ENCODE data around the gene CCDC51.
A peak's percentile ranks its signal among the peaks of the same experiment; 100 is the strongest.
"Not testable (repeated sequence)": the region's sequence is repeated elsewhere in the genome, so short reads cannot be mapped to it uniquely, and the experiment has no call there.

CCDC51 gene, protein sequence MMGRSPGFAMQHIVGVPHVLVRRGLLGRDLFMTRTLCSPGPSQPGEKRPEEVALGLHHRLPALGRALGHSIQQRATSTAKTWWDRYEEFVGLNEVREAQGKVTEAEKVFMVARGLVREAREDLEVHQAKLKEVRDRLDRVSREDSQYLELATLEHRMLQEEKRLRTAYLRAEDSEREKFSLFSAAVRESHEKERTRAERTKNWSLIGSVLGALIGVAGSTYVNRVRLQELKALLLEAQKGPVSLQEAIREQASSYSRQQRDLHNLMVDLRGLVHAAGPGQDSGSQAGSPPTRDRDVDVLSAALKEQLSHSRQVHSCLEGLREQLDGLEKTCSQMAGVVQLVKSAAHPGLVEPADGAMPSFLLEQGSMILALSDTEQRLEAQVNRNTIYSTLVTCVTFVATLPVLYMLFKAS

DNA sequence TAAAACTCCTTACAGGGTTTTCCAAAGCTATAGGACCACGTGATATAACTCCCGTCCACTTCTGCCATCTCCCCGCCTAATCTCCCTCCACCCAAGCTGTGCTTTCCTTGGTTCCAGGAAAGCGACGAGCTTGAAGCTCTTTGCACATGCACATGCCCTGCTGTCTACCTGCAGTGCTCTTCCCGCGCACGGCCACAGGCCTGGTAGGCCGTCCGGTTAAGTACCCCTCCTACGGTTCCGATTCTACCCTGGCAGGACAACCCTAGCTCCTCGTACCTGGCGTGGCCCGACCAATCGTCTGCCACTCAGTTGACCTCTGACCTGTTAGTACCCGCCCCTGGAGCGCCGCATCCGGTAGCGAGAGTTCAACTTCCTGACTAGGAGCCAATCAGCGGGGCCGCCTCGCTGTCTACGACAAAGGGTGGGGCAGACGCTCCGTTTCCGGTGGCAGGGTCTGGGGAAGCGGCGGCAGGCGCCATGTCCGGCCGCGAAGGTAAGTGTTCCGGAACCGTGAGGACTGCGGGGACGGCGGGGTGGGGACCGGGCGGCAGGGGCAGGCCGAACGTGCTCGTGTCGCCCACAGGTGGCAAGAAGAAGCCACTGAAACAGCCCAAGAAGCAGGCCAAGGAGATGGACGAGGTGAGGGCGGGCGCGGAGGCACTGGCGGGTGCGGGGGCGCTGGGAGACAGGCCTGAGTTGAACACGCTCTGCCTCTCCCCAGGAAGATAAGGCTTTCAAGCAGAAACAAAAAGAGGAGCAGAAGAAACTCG, at the start of gene CCDC51, which contains the start of gene TMA7:
TSS of gene CCDC51 (minus strand) at position 300 of the 770 bp plus-strand sequence. CDS start 4,991 bp downstream, outside the sequence.
TSS of gene TMA7 (plus strand) at position 438 of the 770 bp plus-strand sequence. CDS start at position 478, 40 bp downstream.
- DNase-seq: peak; percentile 90

DNA sequence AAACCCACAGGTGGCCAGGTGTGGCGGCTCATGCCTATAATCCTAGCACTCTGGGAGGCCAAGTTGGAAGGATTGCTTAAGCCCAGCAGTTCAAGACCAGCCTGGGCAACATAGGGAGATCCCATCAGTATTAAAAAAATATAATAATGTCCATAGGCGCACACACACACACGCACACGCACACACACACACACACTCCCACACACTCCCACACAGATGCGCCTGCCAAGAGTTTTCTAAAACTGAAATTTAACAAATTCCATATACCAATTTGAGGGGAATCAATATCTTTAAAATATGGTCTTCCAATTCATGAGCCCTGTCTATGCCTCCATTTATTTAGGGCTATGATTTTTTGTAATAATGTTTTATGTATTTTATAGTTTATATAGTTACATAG, 47.0 kb upstream of the CCDC51 start:
- no peak for DNase-seq

DNA sequence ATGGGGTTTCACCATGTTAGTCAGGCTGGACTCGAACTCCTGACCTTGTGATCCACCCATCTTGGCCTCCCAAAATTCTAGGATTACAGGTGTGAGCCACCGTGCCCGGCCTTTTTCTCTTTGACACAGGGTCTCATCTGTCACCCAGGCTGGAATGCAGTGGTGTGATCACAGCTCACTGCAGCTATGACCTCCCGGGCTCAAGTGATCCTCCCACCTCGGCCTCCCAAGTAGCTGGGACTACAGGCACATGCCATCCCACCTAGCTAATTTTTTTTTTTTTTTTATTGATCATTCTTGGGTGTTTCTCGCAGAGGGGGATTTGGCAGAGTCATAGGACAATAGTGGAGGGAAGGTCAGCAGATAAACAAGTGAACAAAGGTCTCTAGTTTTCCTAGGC, 42.9 kb upstream of the CCDC51 start:
- DNase-seq: not testable (repeated sequence)

DNA sequence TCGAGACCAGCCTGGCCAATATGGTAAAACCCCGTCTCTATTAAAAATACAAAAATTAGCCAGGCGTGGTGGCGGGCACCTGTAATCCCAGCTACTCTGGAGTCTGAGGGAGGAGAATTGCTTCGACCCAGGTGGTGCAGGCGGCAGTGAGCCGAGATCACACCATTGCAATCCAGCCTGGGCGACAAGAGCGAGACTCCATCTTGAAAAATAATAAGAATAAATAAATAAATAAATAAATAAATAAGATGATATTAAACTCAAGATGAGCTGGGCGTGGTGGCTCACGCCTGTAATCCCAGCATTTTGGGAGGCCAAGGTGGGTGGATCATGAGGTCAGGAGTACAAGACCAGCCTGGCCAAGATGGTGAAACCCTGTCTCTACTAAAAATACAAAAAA, 41.0 kb upstream of the CCDC51 start:
- not testable (repeated sequence) for DNase-seq

DNA sequence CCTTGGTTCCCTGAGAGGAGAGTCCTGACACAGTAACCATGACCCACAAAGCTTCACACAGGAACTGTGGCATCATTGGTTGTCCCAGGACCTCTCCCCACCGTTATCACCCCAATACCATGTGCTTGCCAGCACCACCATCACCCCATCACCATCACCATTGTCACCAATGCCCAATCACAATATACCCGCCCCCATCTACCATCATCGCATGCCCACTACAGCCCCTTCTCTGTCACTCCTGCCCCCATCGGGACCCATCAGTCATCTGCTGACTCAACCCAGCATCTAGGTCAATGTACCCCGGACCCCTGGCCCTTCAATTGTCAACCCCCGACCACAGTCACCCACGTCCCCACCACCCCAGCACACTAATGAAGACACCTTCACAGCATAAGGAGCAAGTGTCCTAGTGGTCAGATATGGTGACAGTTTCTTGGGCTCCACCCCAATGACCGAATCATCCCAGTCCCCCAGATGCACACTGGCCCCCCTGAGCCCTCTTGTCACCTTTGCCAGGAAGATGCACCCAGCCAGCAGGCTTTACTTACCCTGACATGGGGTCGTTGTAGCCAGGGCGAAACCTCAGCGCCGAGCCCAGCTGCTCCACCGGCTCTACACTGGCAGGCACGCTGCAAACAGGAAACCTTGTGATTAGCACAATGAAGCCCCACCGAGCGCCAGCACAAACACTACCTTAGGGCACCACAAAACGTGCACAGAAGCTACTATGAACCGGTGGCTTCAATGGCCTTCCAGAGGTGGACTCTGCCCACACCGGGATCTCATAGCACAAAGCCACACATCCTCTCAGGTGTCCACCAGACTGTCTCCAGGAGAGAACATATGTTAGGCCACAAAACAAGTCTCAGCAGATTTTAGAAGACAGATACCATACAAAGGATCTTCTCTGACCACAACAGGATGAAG, 39.0 kb upstream of the CCDC51 start:
- DNase-seq: no peak

DNA sequence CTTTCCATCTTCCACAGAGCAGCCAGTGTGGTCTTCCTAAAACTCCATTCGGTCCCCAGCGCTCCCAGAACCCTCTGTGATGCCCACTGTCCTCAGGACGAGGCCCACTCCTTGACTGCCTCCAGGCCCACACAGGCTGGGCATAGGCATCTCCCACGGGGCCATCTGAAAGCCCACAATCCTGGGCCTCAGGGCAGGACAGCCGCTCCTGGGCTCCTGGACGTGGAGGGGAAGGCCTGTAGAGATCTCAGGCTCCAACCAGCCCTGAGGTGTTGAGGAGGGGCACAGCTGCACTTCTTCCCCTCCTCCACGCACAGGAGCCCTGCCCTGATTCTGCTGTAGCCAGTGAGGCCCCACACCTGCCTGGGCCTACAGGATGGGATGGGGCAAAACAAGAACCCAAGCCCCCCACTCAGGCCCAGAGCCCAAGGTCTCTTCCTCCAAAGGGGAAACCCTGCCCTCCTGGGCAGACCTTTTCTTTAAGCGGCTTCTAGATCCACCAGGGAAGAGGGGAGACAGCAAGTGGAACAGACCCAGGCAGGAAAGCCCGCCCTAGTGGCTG, 38.1 kb upstream of the CCDC51 start:
- DNase-seq: no peak

DNA sequence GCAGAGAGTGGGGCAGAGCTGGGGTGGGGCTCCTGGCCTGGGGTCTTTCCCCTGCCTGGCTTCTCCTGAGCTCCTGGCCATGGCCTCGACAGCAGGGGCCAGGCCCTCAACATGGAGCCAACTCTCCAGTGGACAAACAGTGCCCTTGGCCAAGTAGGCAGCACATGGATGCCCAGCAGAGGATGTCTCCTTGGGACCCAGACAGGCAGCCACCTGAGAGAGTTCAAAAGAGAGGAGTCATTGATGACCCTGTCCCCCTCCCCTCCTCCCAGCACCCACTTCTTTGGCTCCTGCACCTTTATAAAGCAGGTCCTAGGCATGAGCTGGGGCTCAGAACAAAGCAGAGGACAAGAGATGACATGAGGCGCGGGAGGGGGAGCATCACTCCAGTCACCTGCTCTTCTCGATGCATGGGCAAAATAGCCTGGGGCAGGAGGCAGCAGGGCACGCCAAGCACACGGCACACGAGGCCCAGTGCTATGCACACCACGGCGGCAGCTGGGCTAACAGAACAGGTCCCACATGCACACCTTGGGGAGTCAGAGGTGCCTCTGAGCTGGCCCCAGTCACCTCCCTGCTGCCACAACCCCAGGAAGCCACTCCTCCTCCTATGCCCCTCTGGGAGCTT, 36.6 kb upstream of the CCDC51 start:
- no peak for DNase-seq

DNA sequence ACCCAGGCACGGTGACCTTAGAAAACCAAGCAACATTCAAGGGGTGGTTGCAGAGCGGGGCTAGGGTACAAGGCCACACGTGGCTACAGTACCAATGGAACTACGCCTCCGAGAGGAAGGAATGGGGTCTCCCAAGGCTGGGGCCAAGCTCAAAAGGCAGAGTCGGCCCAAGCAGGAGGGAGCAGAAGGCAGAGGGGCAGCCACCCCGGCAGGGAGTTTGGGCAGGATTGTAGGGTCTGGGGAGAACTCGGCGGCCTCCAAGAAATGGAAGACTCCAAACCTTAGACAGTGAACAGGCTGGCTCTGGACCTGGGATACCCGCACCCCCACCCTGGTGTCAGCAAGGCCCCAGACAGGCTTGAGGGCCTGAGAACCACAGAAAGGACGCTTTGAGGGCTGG, 35.3 kb upstream of the CCDC51 start:
- no peak for DNase-seq

DNA sequence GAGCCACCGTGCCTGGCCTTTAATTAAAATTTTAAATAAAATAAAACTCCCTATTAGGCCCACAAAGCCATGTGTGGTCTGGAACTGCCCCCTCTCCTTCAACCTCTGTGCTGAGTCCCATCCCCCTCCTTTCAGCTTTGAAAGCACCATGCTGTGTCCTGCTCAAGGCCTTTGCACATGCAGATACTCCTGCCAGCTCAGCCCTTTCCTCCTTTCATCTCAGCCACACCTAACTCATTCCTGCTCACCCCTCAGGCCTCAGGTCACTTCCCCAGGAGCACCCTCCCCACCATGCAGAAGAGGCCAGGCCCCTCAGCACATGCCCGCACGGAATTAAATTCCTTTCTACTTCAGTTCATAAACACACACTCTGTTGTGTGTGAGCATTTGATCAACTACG, 34.7 kb upstream of the CCDC51 start:
- no peak for DNase-seq

DNA sequence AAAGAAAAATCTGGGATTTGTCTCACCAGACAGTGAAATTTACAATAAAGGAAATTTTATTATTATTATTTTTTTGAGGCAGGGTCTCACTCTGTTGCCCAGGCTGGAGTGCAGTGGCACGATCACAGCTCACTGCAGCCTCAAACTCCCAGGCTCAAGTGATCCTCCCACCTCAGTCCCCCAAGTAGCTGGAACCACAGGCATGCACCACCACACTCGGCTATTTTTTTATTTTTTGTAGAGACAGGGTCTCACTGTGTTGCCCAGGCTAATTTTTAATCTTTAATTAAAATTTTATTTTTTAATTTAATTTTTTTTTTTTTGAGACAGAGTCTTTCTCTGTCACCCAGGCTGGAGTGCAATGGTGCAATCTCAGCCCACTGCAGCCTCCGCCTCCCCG, 34.1 kb upstream of the CCDC51 start:
- not testable (repeated sequence) for DNase-seq

DNA sequence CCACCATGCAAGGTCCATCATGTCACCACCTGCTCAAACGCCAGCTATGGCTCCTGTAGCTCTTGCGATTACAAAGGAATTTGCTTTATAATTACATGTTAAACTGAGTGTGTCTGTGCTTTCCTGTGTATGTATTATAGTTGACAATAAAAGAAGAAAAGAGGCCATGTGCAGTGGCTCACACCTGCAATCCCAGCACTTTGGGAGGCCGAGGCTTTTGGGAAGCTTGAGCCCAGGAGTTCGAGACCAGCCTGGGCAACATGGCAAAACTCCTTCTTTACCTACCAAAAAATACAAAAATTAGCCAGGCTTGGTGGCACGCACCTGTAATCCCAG, 33.7 kb upstream of the CCDC51 start:
- no peak for DNase-seq

DNA sequence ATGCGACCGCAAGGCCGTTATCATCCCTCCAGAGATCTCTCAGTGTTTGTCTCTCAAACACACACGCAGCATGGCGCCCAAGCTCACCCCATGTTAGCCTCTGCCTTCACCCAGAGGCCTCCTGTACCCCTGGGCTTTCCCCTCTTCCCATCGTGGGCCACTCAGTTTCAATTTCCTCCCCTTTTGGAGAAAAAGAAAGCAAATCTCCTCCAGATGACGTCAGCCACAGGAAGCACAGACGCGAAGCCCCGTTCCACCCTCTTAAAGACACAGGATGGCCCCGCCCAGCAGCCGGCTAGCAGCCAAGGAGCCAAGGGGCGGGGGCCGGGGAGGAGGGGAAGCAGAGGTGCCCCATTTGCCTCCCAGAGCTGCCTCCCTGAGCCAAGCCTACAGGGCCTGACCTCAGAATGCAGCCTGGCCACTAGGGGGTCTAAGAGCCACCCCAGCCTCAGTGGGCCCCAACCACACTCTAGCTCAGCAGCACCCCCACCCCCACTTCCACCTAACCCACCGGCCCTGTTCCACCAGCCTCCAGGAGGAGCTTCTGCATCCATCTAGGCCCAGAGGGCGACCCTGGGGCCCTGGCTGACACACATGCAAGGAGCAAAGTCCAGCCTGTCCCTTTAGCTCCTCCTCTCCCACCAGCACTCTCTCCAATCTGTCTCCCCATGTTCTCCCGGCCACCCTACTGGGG, 33.2 kb upstream of the CCDC51 start:
- DNase-seq: peak; percentile 58

DNA sequence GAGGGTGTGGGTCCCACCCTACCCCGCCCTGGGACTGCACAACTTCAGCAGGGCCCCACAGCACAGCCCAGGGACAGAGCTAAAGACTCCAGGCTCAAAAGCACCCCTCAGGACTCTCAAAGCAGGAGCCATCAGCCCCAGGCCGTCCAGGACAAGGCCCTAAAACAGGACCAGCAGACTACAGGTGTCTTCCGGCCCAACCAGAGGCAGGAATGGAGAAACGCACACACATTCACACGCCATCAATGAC, 32.7 kb upstream of the CCDC51 start:
- DNase-seq: no peak

DNA sequence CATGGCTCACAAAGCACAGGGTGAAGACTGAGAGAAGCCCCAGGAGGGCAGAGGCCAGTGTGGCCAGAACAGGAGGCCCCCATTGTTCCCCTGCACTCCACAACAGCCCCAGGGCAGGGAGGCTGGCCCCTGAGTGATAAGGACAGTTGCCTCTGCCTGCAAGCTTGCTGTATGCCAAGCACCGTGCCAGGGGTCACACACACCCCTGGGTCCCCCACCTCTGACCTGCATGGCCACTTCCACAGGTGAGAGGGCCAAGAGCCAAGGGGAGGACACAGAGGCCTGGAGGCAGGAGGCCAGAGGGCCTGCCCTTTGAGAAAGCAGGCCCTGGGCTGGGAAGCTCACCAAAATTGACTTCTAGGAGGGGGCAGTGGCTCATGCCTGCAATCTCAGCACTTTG, 30.4 kb upstream of the CCDC51 start:
- DNase-seq: no peak

DNA sequence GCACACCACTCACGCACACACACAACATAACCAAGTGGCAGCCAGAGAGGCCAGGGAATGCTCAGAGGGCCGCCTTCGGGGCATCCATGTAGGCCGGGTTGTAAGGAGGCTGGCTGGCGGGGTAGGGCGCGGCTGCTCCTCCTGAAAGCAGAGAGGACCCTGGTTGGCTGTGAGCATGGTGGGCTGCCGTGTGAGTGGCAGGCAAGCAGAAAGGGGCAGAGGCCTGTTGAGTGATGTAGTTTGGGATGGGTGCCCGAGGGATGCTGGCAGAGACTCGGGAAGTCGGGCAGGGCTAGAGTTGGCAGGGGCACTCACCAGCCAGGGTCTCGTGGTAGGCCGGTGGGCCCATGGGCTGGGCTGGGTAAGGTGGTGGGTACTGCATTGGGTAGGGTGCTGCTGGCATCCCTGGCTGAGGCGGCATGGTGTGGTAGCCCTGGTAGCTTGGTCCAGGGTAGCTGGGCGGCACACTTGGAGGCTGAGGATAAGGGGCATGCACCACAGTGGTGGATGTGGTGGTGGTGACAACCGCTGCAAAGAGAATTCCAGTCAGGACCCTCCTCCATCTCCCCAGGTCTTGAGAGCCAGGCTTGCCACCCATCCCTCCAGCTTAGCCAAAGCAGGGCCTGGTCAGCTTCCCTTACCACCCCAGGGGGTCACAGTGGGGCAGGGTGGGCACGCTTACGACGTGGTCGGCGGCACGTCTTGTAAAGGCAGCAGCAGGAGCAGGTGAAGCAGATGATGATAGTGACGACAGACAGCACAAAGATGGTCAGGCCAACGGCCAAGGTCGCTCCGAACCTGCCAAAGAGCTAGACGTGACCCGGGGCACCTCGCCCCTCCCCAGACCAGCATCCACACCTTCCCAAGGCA, 29.4 kb upstream of the CCDC51 start:
- no peak for DNase-seq

DNA sequence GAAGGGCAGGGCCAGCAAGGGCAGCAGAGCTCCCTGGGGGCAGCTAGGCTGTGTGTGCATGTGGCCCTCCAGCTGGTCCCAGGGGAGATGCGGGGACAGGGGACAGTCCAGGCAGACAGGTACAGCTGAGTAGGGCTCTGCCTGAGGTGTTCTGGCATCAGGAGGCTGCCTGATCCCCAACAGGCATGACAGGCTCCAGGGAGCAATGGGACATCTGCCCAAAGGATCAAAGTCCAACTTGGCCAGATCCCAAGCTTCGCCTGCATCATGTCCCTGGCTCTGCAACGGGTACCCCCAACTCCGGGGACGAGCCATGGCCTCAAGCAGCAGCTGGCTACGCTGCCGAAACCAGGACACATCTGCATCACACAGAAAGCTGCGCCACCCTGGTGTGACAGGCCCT, 28.4 kb upstream of the CCDC51 start:
- DNase-seq: no peak

DNA sequence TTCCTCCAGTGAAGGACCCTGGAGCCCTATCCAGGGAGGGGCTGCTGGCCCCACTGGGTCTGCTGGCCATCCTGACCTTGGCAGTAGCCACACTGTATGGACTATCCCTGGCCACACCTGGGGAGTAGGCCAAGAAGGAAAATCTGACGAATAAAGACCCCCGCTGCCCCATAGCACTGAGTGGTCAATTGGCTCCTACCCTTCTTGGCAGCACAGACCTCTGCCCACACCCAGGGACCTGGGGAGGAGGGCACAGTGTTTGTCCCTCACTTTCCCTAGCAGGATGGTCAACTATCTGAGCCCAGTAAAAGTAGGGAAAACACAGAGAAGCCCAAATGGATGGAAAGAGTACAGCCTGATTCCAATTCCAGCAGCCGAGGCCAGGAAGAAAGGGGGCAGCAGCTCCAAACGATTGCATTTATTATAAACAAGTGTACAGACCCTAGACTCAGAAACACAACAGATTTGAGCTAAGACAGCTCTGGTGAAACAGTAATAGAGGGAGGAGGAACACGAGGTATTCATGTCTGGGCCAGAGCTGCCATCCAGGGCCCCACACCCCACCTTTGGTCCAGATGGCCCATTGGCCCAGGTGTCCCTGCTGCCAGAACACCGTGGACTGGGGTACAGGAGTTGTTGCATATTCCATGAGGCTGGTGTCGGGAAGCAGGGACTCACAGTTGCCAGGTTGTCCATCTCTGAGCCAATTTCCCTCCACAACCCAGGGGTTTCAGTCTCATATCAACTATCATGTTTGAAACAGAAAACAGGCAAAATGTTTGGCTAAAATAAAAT, 27.8 kb upstream of the CCDC51 start:
- DNase-seq: no peak

DNA sequence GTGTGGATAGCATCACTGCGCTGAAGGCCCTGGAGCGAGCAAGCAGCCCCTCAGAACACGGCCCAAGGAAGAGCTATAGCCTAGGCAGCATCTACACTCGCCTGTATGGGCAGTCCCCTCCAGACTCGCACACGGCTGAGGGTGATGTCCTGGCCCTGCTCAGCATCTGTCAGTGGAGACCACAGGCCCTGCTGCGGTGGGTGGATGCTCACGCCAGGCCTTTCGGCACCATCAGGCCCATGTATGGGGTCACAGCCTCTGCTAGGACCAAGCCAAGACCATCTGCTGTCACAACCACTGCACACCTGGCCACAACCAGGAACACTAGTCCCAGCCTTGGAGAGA, 27.2 kb upstream of the CCDC51 start:
- DNase-seq: no peak

DNA sequence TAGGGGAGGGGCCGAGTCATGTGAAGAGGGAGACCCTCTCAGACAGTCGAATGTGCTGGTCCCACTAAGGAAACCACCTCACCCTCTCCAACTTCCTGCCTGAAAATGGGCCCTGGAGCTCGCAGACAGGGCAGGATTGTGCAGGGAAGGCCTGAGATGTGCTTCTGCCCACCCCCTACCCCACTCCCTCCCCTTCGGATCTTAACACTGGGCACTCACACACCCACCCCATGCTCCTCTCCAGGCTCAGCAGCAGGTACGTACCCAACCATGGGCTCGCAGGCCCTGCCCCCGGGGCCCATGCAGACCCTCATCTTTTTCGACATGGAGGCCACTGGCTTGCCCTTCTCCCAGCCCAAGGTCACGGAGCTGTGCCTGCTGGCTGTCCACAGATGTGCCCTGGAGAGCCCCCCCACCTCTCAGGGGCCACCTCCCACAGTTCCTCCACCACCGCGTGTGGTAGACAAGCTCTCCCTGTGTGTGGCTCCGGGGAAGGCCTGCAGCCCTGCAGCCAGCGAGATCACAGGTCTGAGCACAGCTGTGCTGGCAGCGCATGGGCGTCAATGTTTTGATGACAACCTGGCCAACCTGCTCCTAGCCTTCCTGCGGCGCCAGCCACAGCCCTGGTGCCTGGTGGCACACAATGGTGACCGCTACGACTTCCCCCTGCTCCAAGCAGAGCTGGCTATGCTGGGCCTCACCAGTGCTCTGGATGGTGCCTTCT, 26.6 kb upstream of the CCDC51 start:
- no peak for DNase-seq
